GM18907 (cell line): ENCODE measurements around the gene SHD.
A peak's percentile ranks its signal among the peaks of the same experiment; 100 is the strongest.
"Not testable (repeated sequence)": the region's sequence is repeated elsewhere in the genome, so short reads cannot be mapped to it uniquely, and the experiment has no call there.

Experiments
- ATAC-seq: cut with Tn5 transposase; IDR thresholded peaks from one replicate; pipeline ENCODE4 v1.9.1; 2021; ENCODE audit warnings: mild to moderate bottlenecking, moderate library complexity; ENCODE audit not compliant: unreplicated experiment

SHD gene

GRCh38 chr19:4326215-4326836 lies 47.3 kb downstream of the SHD start:
- ATAC-seq = no peak

- ATAC-seq = no peak
These were observed 47.8 kb downstream of the SHD start for GRCh38 chr19:4326837-4327251.

- no peak for ATAC-seq
These were observed 48.3 kb downstream of the SHD start for GRCh38 chr19:4327252-4327876.

GRCh38 chr19:4327877-4328242 lies 48.8 kb downstream of the SHD start:
- ATAC-seq = no peak

GRCh38 chr19:4328243-4328990 lies 49.4 kb downstream of the SHD start:
- peak; percentile 68 for ATAC-seq

- not testable (repeated sequence) for ATAC-seq
These were observed 50.1 kb downstream of the SHD start for GRCh38 chr19:4328991-4329681.

GRCh38 chr19:4329858-4330257 lies 50.8 kb downstream of the SHD start:
- no peak for ATAC-seq

- ATAC-seq = no peak
These were observed 56.0 kb downstream of the SHD start for GRCh38 chr19:4334929-4335570.

GRCh38 chr19:4337906-4338440 lies 58.9 kb downstream of the SHD start:
- ATAC-seq = no peak

GRCh38 chr19:4338441-4339355 lies 59.6 kb downstream of the SHD start, which contains the start of gene STAP2:
STAP2 (minus strand) TSS chr19:4338827; CDS start chr19:4338753, 74 bp downstream.
- ATAC-seq = no peak
